Inflammatory macrophage treated with lipopolysaccharide for 1 hour (primary cell): Measurements from ENCODE around the gene HCK.

Experiments used
- DNase-seq, 2 donors: peaks; one replicate each; pipeline ENCODE4 v3.0.0-alpha.2; 2020 to 2022

The HCK gene

GRCh38 chr20:32132911-32133549 lies 81.0 kb downstream of the HCK start:
- DNase-seq = no peak

- no peak for DNase-seq
These were observed 82.0 kb downstream of the HCK start for GRCh38 chr20:32134026-32134425.

- DNase-seq = no peak
These were observed 84.0 kb downstream of the HCK start for GRCh38 chr20:32135983-32136515.

GRCh38 chr20:32138921-32139320 lies 86.9 kb downstream of the HCK start:
- no peak for DNase-seq

- DNase-seq = no peak
These were observed 87.9 kb downstream of the HCK start for GRCh38 chr20:32139947-32140346.

- no peak for DNase-seq
These were observed 88.6 kb downstream of the HCK start for GRCh38 chr20:32140603-32141002.

GRCh38 chr20:32141465-32141980 lies 89.5 kb downstream of the HCK start:
- no peak for DNase-seq

GRCh38 chr20:32142088-32142487 lies 90.0 kb downstream of the HCK start:
- DNase-seq = no peak

- DNase-seq = no peak
These were observed 90.9 kb downstream of the HCK start for GRCh38 chr20:32142991-32143390.

- DNase-seq = no peak
These were observed 93.0 kb downstream of the HCK start for GRCh38 chr20:32144898-32145662.

GRCh38 chr20:32149566-32150170 lies 97.6 kb downstream of the HCK start:
- DNase-seq = no peak

- no peak for DNase-seq
These were observed 98.3 kb downstream of the HCK start for GRCh38 chr20:32150291-32150848.
